Endothelial cell (in vitro differentiated cells): ENCODE results near the gene TADA2B. TPM values are rescaled to one million over a fixed set of nuclear protein-coding genes. Genes with fewer than 3 reads are reported as not detected.

Source experiments
- DNase-seq: peaks from one replicate; pipeline ENCODE4 v3.0.0; 2021; ENCODE audit warnings: low spot score
- H3K27ac Mint-ChIP-seq: one replicate; pipeline ENCODE4 v1.8.0; 2021; ENCODE audit warnings: mixed read lengths, inconsistent platforms; ENCODE audit not compliant: unreplicated experiment
- H3K27me3 Mint-ChIP-seq: one replicate; pipeline ENCODE4 v1.8.0; 2021; ENCODE audit warnings: mild to moderate bottlenecking, moderate library complexity, mixed read lengths, inconsistent platforms; ENCODE audit not compliant: unreplicated experiment
- H3K36me3 Mint-ChIP-seq: one replicate; pipeline ENCODE4 v1.8.0; 2021; ENCODE audit warnings: mild to moderate bottlenecking, low read depth, mixed read lengths, inconsistent platforms; ENCODE audit not compliant: unreplicated experiment
- H3K4me1 Mint-ChIP-seq: one replicate; pipeline ENCODE4 v1.8.0; 2021; ENCODE audit warnings: mild to moderate bottlenecking, mixed read lengths, inconsistent platforms; ENCODE audit not compliant: unreplicated experiment
- H3K4me3 Mint-ChIP-seq: one replicate; pipeline ENCODE4 v1.8.0; 2021; ENCODE audit warnings: mild to moderate bottlenecking, mixed read lengths, inconsistent platforms; ENCODE audit not compliant: unreplicated experiment
- H3K9me3 Mint-ChIP-seq: one replicate; pipeline ENCODE4 v1.8.0; 2021; ENCODE audit warnings: mixed read lengths, inconsistent platforms; ENCODE audit not compliant: unreplicated experiment
- CTCF ChIP-seq: fragments of 200-600 bp; sonication (generic); IDR thresholded peaks from one replicate; pipeline ENCODE4 v1.5.0; 2021; ENCODE audit warnings: antibody characterized with exemption; ENCODE audit not compliant: unreplicated experiment
- total RNA-seq: library from RNA; stranded (reverse); fragmentation: NEBNext Ultra II Directional; extraction: Animal tissue kit (Norgen Biotek cat#: 25700); gene quantifications from one replicate; pipeline ENCODE4 v1.2.1, GENCODE V29; 2021; ENCODE audit not compliant: unreplicated experiment

Gene TADA2B
- total RNA-seq, 1 donor from 2014 or later, result 20.2 TPM

GRCh38 chr4:7103031-7103606, 59.9 kb downstream of the TADA2B start:
- Mint-ChIP-seq H3K27me3 (peaks cover 12% of the 10 kb centered on the region), H3K4me1 (peaks cover 4% of the 10 kb centered on the region), H3K27ac (no peak overlapping the region), H3K4me3 (peak overlapping the region; percentile 77), H3K9me3 (no peaks in the 10 kb centered on the region), H3K36me3 (no peaks in the 10 kb centered on the region)
- TF ChIP-seq CTCF, result no peak
- DNase-seq, result peak; percentile 53

- peak overlapping the region; percentile 77 for H3K4me3 Mint-ChIP-seq
- no peak overlapping the region for H3K27ac Mint-ChIP-seq
- peaks cover 12% of the 10 kb centered on the region for H3K27me3 Mint-ChIP-seq
- TF ChIP-seq CTCF, result no peak
- H3K9me3 Mint-ChIP-seq, result no peaks in the 10 kb centered on the region
- DNase-seq, result no peak
- H3K36me3 Mint-ChIP-seq, result no peaks in the 10 kb centered on the region
- H3K4me1 Mint-ChIP-seq, result peaks cover 4% of the 10 kb centered on the region
Measured at GRCh38 chr4:7103607-7104365, 60.6 kb downstream of the TADA2B start.

GRCh38 chr4:7104366-7105031, 61.3 kb downstream of the TADA2B start:
- peaks cover 4% of the 10 kb centered on the region for H3K4me1 Mint-ChIP-seq
- peak overlapping the region; percentile 31 for H3K4me3 Mint-ChIP-seq
- no peaks in the 10 kb centered on the region for H3K9me3 Mint-ChIP-seq
- no peaks in the 10 kb centered on the region for H3K36me3 Mint-ChIP-seq
- no peak for TF ChIP-seq CTCF
- peaks cover 13% of the 10 kb centered on the region for H3K27me3 Mint-ChIP-seq
- no peak overlapping the region for H3K27ac Mint-ChIP-seq
- DNase-seq, result no peak

GRCh38 chr4:7105276-7105675, 62.1 kb downstream of the TADA2B start:
- H3K27me3 Mint-ChIP-seq, result peaks cover 12% of the 10 kb centered on the region

More at GRCh38 chr4:7105276-7105675, 62.1 kb downstream of the TADA2B start:
- no peak for TF ChIP-seq CTCF
- peaks cover 4% of the 10 kb centered on the region for H3K4me1 Mint-ChIP-seq
- H3K36me3 Mint-ChIP-seq, result no peaks in the 10 kb centered on the region
- no peak overlapping the region for H3K27ac Mint-ChIP-seq
- DNase-seq, result no peak
- no peak overlapping the region for H3K4me3 Mint-ChIP-seq
- no peaks in the 10 kb centered on the region for H3K9me3 Mint-ChIP-seq
